Gastrocnemius medialis (tissue), 4 donors: ENCODE measurements around the gene SPOPL. TPM values are rescaled to one million over a fixed set of nuclear protein-coding genes. Genes with fewer than 3 reads are reported as not detected.
"Not testable (repeated sequence)": the region's sequence is repeated elsewhere in the genome, so short reads cannot be mapped to it uniquely, and the experiment has no call there.

Experiments
- ATAC-seq, 2 donors: fragments of 150-250 bp; one replicate each; pipeline ENCODE4 v1.9.1; 2016
- DNase-seq, 2 donors: peaks; one replicate each; pipeline ENCODE4 v3.0.0-alpha.2; 2019
- H3K27ac ChIP-seq, 4 donors: fragments of 200-600 bp; sonication (generic); 1 replicate in 1 of 4; 2 replicates in 3 of 4; pipeline ENCODE4 v1.5.1; 2016 to 2018; ENCODE audit warnings: mild to moderate bottlenecking in 2 of 4, moderate library complexity in 1 of 4
- H3K27me3 ChIP-seq, 3 donors: fragments of 200-600 bp; sonication (generic) in 2 of 3; 1 replicate in 1 of 3; 2 replicates in 2 of 3; pipeline versions ENCODE4 v1.5.1 to v1.6.0; 2016 to 2019; ENCODE audit warnings: mild to moderate bottlenecking in 1 of 3, moderate library complexity in 1 of 3
- H3K36me3 ChIP-seq, 2 donors: fragments of 200-600 bp; sonication (generic) in 1 of 2; one replicate each; pipeline ENCODE4 v1.5.1; 2017 to 2018
- H3K4me1 ChIP-seq, 2 donors: fragments of 200-600 bp; sonication (generic) in 1 of 2; one replicate each; pipeline ENCODE4 v1.5.1; 2016 to 2017; ENCODE audit warnings: mild to moderate bottlenecking in 2 of 2
- H3K4me3 ChIP-seq, 4 donors: fragments of 200-600 bp; sonication (generic) in 3 of 4; 1 replicate in 1 of 4; 2 replicates in 3 of 4; pipeline ENCODE4 v1.5.1; 2016 to 2019; ENCODE audit warnings: mild to moderate bottlenecking in 2 of 4
- H3K9me3 ChIP-seq, 3 donors: fragments of 200-600 bp; sonication (generic) in 2 of 3; 1 replicate in 1 of 3; 2 replicates in 2 of 3; pipeline ENCODE4 v1.5.1; 2016 to 2019
- POLR2A ChIP-seq, 2 donors: fragments of 450-650 bp; IDR thresholded peaks; one replicate each; pipeline ENCODE4 v1.6.1; 2017; ENCODE audit warnings: antibody characterized with exemption in 2 of 2, mild to moderate bottlenecking in 2 of 2, moderate library complexity in 2 of 2
- in situ Hi-C, 4 donors: fragments of 200-750 bp; cut with MboI; loops; one replicate each; pipeline versions ENCODE4 v1.15.0 to v1.8.0; 2017; ENCODE audit warnings: low sequenced_read_pairs in 4 of 4
- intact Hi-C: fragments of 100-400 bp; cut with DNase I; formaldehyde crosslinking; loops from one replicate; pipeline ENCODE4 v1.15.1; 2023; ENCODE audit warnings: low total_unique reads
- total RNA-seq, 4 donors: library from RNA; depleted of rRNA; stranded (reverse); fragments of >200 nt; gene quantifications; one replicate each; pipeline versions ENCODE4 v1.1.0 to v1.2.3, GENCODE V29; 2016
- TF ChIP-seq, protein P1 (sequence below), 5 experiments: fragments of 450-650 bp in 3 of 5; fragments of 200-600 bp in 2 of 5; sonication (generic) in 2 of 5; IDR thresholded peaks in 4 of 5; conservative IDR thresholded peaks in 1 of 5; 1 replicate in 4 of 5; 2 replicates in 1 of 5; pipeline ENCODE4 v1.5.1; 2016 to 2019; ENCODE audit warnings: antibody characterized with exemption in 5 of 5, mild to moderate bottlenecking in 3 of 5, moderate library complexity in 3 of 5

The SPOPL gene
- total RNA-seq, 4 donors from 2014 or later = 11.2 to 17.7 (median 12.5) TPM

DNA sequence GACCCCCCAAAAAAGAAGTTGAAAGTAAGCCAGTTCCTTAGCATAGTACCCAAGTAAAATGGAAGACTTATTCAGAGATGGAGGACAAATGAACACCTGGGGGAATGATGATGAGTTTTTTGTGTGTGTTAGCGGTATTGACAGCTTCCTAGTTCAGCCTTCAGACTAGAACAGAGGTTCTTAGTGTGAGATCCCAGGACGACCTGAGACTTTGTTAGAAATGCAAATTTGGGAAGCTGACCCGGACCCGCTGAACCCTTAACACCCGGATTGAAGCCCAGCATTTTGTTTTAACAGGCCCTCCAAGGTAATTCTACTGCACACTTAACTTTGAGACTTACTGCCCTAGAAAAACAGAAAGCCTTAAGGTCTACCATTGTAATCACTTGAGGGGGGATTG, 20.3 kb downstream of the SPOPL start:
- no peak for ATAC-seq
- H3K4me3 ChIP-seq = no peak overlapping the region
- no peaks in the 10 kb centered on the region for H3K9me3 ChIP-seq
- no peak for TF ChIP-seq POLR2A (IDR thresholded peaks at IDR 0.05)
- TF ChIP-seq, protein P1, sequence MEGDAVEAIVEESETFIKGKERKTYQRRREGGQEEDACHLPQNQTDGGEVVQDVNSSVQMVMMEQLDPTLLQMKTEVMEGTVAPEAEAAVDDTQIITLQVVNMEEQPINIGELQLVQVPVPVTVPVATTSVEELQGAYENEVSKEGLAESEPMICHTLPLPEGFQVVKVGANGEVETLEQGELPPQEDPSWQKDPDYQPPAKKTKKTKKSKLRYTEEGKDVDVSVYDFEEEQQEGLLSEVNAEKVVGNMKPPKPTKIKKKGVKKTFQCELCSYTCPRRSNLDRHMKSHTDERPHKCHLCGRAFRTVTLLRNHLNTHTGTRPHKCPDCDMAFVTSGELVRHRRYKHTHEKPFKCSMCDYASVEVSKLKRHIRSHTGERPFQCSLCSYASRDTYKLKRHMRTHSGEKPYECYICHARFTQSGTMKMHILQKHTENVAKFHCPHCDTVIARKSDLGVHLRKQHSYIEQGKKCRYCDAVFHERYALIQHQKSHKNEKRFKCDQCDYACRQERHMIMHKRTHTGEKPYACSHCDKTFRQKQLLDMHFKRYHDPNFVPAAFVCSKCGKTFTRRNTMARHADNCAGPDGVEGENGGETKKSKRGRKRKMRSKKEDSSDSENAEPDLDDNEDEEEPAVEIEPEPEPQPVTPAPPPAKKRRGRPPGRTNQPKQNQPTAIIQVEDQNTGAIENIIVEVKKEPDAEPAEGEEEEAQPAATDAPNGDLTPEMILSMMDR (IDR thresholded peaks at IDR 0.05 in 4 of 5, conservative IDR thresholded peaks at IDR 0.05 in 1 of 5) = no peak
- no peaks in the 10 kb centered on the region for H3K27me3 ChIP-seq
- no peak overlapping the region for H3K27ac ChIP-seq
- DNase-seq = no peak
- in situ Hi-C loops = no loop called here
- intact Hi-C loops = no loop called here
- no peaks in the 10 kb centered on the region for H3K36me3 ChIP-seq
- H3K4me1 ChIP-seq = peaks cover 2 to 6% of the 10 kb centered on the region in 2 donors

DNA sequence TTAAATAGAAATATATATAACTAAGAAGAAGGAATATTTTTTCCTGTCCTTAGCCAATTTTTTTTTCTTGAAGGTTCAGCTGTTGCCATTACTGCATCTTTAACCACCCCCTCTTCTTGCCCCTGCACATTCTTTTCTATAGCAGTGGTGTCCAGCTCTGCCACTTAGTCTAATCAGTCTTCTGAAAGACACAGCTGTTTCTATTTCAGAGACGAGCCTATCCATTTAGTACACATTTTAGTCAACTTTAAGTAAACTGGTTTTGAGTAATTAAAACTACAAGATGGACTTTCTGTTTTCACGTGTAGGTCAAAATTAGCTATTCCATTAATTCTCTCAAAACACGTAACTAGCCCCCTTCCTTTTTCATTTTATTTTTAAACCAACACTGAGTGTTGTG, 21.0 kb downstream of the SPOPL start:
- Histone ChIP-seq H3K9me3 (no peaks in the 10 kb centered on the region), H3K27ac (no peak overlapping the region), H3K4me3 (no peak overlapping the region), H3K4me1 (peaks cover 0 to 3% of the 10 kb centered on the region in 2 donors), H3K27me3 (no peaks in the 10 kb centered on the region), H3K36me3 (no peaks in the 10 kb centered on the region)
- intact Hi-C loops = no loop called here
- DNase-seq (no peak), ATAC-seq (no peak)
- TF ChIP-seq, protein P1 (IDR thresholded peaks at IDR 0.05 in 4 of 5, conservative IDR thresholded peaks at IDR 0.05 in 1 of 5) = no peak
- no peak for TF ChIP-seq POLR2A (IDR thresholded peaks at IDR 0.05)
- in situ Hi-C loops = no loop called here

DNA sequence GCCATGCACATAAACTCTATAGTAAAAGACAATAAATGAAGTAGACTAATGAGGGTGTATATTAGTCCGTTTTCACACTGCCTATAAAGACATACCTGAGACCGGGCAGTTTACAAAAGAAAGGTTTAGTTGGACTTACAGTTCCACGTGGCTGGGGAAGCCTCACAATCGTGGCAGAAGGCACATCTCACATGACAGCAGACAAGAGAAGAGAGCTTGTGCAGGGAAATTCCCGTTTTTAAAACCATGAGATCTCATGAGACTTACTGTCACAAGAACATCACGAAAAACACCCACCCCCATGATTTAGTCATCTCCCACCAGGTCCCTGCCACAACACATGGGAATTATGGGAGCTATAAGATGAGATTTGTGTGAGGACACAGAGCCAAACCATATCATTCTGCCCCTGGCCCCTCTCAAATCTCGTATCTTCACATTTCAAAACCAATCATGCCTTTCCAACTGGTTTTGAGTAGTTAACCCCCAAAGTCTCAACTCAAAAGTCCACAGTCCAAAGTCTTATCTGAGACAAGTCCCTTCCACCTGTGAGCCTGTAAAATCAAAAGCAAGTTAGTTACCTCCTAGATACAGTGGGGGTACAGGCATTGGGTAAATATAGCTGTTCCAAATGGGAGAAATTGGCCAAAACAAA, 21.6 kb downstream of the SPOPL start:
- H3K27ac ChIP-seq, H3K36me3 ChIP-seq, H3K27me3 ChIP-seq, H3K4me1 ChIP-seq, H3K4me3 ChIP-seq, intact Hi-C loops, H3K9me3 ChIP-seq, in situ Hi-C loops, ATAC-seq, DNase-seq: not testable (repeated sequence)

DNA sequence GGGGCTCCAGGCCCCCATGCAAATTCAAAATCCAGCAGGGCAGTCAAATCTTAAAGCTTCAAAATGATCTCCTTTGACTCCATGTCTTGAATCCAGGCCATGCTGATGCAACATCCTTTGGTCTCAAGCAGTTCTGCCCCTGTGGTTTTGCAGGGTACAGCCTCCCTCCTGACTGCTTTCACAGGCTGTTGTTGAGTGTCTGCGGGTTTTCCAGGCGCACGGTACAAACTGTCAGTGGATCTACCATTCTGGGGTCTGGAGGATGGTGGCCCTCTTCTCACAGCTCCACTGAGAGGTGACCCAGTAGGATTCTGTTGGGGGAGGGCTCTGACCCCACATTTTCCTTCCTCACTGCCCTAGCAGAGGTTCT, 22.1 kb downstream of the SPOPL start:
- H3K36me3 ChIP-seq, in situ Hi-C loops, H3K9me3 ChIP-seq, H3K4me1 ChIP-seq, H3K27me3 ChIP-seq, ATAC-seq, intact Hi-C loops, H3K4me3 ChIP-seq, DNase-seq, H3K27ac ChIP-seq: not testable (repeated sequence)

DNA sequence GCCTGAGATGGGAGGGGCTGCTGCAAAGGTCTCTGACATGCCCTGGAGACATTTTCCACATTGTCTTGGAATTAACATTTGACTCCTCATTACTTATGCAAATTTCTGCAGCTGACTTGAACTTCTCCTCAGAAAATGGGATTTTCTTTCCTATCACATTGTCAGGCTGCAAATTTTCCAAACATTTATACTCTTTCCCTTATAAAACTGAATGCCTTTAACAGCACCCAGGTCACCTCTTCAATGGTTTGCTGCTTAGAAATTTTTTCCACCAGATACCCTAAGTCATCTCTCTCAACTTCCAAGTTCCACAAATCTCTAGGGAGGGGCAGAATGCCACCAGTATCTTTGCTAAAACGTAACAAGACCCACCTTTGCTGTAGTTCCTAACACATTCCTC, 22.8 kb downstream of the SPOPL start:
- ATAC-seq, in situ Hi-C loops, H3K27ac ChIP-seq: not testable (repeated sequence)

DNA sequence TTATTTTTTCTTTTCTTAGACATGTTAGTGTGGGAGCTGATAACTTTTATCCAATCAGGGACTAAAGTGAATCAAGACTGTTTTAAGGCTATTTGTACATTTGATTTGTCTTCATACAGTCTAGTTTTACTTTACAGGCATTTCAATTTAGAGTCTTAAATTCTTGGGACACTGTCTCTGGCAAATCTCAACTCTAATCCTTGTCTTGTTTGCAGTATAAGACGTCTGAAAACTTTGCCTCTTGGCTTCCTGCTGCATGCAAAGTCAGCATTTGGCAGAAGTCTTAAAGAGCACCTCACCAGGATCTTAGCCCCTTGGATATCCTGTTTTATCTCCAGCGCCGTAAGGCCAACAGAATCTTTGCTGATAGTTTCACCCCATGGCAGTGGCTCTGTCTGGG, 30.3 kb downstream of the SPOPL start:
- intact Hi-C loops (no loop called here), in situ Hi-C loops (no loop called here)
- no peak for TF ChIP-seq POLR2A (IDR thresholded peaks at IDR 0.05)
- TF ChIP-seq, protein P1 (IDR thresholded peaks at IDR 0.05 in 4 of 5, conservative IDR thresholded peaks at IDR 0.05 in 1 of 5) = no peak
- H3K9me3 ChIP-seq = no peaks in the 10 kb centered on the region
- DNase-seq = no peak
- ATAC-seq = no peak
- H3K27me3 ChIP-seq = no peaks in the 10 kb centered on the region
- no peaks in the 10 kb centered on the region for H3K36me3 ChIP-seq
- H3K27ac ChIP-seq = no peak overlapping the region
- peaks cover 12 to 19% of the 10 kb centered on the region in 2 donors for H3K4me1 ChIP-seq
- no peak overlapping the region for H3K4me3 ChIP-seq

More for the DNA sequence above, 22.8 kb downstream of the SPOPL start:
- H3K27me3 ChIP-seq, H3K4me3 ChIP-seq, H3K36me3 ChIP-seq, H3K9me3 ChIP-seq, DNase-seq, intact Hi-C loops, H3K4me1 ChIP-seq: not testable (repeated sequence)
